Muscle of arm (tissue), 12 donors: ENCODE data around the gene SHC2. TPM values are rescaled to one million over a fixed set of nuclear protein-coding genes. Genes with fewer than 3 reads are reported as not detected.
"Not testable (repeated sequence)": the region's sequence is repeated elsewhere in the genome, so short reads cannot be mapped to it uniquely, and the experiment has no call there.

Experiments
- DNase-seq: peaks from one replicate; pipeline ENCODE4 v3.0.0-alpha.2; 2013
- polyA plus RNA-seq, 12 donors: library from polyadenylated mRNA; unstranded; fragments of 120-200 nt; gene quantifications; one replicate each; pipeline ENCODE4 v1.2.1, GENCODE V29; 2013; ENCODE audit not compliant: insufficient read length in 12 of 12

Gene SHC2
- polyA plus RNA-seq, 12 donors = 19.9 to 49.3 (median 27.0) TPM; not detected in 1

DNA sequence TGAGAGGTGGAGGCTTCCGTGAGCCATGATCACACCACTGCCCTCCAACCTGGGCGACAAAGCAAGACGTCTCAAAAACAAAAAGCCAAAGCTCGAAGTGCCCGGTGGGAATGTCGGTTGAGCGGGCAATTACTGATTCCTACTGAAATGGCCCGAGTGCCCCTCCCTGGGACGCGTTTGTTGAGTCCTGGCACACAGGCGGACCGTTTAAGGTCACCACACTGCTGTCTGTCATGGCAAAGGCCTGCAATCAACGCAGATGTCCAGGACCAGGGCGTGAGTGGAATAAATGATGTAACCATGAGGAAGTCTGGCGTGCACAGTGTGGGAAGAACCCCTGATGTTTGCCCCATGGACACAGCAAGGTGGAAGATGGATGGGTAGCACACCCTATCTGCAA, 32.7 kb downstream of the SHC2 start:
- no peak for DNase-seq

DNA sequence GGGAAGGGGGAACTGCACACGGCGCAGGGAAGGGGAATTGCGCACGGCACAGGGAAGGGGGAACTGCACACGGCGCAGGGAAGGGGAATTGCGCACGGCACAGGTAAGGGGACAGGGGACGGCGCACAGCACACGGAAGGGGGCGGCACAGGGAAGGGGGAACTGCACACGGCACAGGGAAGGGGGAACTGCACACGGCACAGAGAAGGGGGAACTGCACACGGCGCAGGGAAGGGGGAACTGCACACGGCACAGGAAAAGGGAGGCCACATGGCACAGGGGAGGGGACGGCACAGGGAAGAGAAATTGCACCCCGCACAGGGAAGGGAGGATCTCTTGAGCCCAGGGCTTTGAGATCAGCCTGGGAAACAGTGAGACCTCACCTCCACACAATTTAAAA, 33.2 kb downstream of the SHC2 start:
- DNase-seq = not testable (repeated sequence)

DNA sequence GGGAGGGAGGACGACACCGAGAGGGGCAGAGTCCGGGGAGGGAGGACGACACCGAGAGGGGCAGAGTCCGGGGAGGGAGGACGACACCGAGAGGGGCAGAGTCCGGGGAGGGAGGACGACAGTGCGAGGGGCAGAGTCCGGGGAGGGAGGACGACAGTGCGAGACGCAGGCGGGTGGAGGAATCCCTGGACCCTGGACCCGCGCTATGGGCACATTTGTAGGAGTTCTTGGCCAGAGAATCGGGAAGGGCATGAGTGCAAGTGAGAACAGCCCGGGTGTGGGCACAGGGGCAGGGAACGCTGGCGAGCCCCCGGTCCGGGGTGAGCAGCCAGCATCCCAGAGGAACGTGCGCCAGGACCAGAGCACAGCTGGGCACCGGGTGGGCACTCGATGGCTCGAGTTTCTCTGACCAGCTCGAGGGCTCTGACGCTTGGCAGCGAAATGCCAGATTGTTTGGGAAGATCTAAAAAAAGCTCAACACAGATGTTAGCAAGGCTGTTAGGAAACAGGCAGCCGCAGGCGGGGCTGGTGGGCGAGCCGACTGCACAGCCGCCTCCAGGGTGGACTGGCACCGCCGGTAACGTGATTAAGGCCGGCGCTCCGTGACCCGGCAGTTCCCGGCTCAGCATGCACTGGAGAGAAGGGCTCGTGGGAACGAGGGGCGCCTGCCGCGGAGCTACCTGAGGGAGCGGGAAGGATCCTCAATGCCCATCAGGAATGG, 33.9 kb downstream of the SHC2 start:
- DNase-seq = no peak

DNA sequence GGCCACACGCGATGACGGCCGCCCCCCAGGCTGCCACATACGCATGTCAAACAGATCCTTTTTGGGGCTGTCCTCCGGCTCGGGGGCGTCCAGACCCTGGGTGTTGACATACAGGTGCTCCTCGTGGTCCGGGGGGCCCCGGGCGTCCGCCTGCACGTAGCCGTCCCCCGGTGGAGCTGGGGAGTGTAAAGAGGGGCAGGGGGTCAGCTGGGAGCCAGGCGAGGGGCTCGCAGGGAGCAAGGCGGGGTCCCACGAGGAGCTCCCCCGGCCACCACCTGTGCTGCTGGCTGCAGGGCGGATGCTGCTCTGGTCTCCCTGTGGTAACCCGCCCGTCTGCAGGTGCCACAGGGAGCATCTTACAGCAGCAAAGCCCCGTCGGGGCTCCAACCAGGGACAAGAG, 35.8 kb downstream of the SHC2 start:
- no peak for DNase-seq

DNA sequence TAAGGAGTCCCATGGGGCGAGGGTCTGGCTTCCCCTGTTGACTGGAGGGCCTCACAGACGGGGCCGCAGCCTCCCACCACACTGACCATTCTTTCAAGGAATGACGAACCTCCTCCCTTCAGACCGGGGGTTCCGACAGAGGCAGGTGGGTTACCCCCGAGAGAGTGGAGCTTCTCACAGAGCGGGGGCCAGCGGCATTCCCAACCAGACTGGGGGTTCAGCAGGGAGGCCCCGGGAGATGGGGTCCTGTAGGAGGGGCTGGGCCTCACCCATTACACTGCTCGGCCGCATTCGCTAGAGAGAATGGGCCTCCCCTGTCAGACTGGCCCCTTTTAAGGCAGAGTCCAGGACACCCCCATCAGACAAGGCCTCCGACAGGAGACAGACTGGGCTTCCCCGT, 36.3 kb downstream of the SHC2 start:
- no peak for DNase-seq

DNA sequence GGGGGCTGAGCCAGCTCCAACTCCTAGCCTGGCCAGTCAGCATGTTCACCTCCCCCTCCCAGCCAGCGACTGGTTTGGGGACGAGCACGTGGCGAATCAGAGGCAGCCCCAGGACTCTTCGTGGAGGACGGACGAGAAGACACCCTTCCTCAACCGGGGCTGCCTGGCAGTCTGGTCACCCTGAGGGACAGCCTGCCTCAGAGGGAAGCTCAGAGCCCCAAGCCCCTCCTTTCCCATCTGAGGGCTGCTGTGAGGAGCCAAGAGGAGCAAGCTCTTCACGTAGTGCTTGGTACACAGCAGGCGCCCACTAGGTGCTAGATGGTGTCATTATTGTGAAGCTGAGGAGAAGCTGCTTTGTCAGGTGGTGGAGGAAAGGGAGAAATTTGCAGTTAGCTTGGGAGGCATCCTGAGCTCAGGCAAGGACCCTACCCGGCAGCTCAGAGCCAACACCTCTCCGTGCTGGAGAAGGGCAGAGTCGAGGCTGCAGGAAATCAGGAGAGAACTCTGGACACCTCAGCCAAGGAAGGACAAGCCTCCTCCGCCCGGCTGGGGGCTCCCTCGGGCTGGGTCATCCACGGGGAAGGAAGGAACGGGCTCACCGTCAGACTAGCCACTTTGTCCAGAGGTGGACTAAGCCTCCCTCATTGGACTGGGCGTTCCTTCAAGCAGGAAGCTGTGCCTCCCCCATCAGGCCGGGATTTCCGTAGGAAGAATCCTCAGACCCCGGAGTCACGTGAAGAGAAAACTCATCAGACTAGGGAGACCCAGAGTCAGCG, 37.0 kb downstream of the SHC2 start:
- no peak for DNase-seq

DNA sequence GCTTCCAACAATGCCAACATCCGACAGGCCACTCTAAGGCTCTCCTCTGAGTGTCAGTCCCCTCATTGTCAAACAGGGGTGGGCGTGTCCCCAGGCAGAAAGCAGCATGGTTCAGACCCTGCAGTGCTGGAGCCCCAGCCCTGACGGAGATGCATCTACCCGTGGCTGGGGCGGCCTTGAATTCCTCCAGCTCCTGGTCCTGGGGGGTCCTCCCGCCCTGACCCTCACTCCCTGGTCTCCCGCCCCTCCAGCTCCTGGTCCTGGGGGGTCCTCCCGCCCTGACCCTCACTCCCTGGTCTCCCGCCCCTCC, 38.0 kb downstream of the SHC2 start:
- DNase-seq = not testable (repeated sequence)

DNA sequence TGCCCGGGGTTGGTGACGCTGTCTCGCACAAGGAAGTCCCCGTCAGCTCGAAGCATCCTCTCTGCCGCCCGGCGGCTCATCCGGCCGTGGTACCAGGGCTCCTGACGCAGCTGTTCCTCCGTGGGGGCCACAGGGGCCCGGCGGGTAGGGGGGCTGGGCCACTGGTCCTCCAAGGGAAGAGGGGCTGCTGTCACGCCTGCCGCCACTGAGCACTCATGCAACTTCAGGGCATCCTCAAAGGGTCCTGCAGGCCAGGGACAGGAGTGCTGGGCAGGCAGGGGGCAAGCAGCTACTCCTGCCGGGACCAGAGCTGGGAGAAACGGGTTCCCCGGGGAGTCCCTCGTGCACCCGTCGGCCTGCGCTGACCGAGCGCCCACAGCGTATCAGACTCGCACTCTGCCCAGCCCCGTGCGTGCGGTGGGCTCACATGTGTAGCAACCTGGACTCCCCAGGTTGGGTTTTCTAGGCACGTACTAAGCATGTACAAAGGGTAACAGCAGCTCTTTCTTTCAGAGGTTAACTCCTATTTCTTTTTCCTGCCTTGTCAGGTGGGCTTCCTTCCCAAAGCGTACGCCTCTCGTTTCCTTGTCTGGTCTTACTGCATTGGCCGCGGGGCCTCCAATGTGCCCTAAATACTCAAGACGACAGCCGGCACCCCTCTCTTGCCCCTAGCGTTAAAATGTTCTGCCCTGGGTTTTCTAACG, 38.5 kb downstream of the SHC2 start:
- DNase-seq = no peak

DNA sequence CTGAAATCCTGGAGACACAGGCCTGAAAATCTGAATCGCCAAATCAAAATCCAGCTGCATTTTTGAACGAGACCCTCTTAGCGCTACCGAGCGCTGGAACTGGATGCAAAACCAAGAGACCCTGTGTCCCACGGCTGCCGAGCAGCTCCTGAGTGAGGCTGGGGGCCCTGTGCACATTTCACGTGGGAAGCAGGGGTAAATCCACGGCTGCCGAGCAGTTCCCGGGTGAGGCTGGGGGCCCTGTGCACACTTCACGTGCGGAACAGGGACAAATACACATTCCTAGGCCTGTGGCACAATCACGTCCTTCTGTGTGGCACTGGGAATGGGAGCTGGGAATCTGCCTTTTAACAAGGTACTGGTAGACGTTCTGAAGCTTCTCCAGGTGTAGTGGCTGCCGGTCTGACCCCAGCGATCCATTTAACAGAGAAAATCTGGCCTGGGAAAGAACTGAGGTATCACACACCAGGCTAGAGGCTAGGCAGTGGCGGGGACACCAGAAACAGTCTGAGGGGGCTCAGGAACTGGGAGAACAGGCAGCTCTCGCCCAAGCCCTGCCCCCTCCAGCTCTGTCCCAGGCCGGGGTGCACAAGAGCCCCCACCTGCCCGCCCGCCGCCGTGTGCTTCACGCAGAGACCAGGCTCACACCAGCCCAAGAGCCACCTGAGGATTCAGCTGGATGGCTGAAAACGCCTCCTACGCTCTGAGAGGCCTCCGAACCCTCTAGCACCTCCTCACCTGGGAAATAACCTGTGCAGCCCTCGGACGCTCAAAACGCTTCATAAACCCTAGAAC, 40.9 kb downstream of the SHC2 start:
- DNase-seq = no peak

DNA sequence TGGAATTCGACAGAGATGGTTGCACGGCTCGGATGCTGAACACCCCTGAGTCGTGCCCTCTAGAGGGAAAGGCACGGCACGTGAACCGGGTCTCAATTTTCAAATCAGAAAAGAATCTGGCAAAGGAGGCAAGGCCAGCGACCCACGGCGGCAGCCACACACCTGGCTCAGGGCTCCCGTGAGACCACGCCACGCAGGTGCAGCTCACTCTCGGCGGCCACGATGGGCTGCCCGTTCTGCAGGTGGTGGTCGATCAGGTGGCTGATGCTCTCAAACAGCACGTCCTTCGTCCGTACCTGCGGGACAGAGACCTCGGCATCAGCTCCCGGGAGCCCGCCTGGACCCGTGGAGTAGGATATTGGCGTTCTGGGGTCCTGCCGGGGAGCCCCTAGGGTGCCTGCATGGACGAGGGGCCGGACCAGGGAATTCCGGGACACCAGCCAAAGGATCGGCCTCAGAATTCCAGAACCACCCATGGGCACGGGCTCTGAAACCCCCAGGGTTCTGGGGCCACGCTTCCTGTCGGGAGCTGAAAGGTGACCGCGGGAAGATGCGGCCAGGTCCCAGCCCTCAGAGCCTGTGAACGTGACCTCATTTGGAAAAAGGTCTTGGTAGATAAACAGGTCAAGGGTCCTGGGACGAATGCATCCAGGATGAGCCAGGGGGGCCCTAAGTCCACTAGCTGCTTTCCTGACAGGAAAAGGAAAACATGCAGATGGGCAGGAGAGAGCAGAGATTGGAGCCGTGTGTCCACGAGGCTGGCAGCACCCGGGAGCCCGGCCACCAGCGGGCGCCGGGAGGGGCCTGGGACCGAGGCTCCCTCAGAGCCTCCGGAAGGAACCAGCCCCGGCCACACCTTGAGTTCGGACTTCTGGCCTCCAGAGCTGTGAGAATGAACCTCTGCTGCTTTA, 41.8 kb downstream of the SHC2 start:
- DNase-seq = no peak

DNA sequence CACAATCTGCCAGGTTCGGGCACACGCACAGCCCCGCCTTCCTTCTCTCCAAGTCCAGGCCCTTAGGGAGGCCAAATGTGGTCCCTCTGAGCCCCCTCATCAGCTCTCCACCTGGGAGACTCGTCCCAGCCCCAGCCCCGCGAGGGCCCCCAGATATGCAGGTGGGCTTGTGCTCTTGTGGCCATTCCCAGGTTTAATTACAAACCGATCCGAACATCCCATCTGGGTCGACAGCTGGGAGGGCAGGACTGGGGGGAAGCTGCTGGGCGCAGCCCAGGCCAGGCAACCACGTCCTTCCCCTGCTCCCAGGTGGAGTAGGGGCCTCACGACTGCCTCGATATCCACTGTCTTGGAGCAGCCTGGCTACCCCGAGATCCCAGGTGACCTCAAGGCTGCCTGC, 44.4 kb downstream of the SHC2 start:
- no peak for DNase-seq

DNA sequence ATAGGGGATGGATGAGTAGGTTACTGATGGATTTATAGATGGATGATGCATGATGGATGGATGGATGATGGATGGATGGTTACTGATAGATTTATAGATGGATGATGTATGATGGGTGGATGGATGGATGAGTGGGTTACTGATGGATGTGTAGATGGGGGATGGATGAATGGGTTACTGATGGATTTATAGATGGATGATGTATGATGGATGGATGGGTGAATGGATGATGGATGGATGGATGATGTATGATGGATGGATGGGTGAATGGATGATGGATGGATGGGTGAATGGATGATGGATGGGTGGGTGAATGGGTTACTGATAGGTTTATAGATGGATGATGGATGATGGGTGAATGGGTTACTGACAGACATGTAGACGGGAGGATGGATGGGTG, 45.5 kb downstream of the SHC2 start:
- no peak for DNase-seq

DNA sequence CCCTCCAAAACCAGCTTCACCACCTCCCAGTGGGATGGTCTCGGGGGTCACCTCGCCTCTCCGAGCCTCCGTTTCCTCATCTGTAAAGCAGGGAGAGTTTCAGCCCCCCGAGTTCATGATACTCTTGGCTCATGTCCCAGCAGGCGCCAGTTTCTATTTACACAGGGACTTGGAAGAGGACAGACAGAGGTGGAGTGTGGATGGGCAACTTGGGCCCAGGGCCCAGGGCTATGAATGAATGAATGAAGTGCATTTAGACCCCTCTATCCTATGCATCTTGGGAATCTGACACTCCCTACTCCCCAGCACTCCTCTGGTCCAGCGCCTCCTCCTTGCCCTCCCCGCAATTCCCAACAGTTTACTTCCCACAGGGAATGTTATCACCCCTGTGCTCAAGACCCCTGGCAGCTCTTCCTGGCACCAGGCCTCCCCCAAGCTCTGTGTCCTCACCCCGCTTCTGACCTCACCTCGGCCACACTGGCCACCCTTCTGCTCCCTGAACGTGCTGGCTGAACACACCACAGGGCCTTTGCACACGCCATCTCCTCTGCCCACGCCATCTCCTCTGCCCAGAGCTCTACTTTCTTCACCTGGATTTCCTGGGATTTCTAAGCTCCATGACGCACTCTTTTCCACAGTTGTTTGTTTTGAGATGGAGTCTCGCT, 46.9 kb downstream of the SHC2 start:
- no peak for DNase-seq

DNA sequence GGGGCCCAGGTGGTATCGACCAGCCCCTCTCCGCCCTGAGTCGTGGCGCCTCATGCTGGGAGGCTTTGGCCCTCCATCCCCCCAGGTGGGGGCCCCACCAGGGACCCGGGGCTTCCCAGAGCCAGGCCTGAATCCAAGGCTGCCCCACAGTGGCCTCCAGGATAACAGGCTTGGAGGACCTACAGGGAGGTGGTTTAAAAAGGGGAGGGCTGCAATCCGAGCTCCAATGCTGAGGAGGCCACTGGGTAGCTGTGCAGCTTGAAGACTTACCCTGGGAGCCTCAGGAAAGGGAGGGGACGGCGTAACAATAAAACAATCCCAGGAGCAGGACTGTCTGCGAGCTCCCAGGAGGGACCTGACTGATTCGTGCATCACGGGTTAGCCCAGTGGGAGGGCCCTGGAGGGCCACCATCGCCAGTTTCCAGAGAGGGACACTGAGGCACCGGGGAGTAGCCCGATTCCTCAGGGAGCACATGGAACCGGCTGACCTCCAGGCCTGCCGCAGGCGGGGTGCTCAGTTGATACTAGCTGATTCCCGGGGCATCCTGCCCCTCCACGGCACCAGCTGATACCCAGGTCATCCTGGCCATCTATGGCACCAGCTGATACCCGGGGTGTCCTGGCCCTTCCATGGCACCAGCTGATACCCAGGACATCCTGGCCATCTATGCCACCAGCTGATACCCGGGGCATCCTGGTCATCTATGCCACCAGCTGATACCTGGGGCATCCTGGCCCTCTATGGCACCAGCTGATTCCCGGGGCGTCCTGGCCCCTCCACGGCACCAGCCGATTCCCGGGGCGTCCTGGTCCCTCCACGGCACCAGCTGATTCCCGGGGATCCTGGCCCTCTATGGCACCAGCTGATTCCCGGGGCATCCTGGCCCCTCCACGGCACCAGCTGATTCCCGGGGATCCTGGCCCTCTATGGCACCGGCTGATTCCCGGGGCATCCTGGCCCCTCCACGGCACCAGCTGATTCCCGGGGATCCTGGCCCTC, 48.2 kb downstream of the SHC2 start:
- DNase-seq = no peak

DNA sequence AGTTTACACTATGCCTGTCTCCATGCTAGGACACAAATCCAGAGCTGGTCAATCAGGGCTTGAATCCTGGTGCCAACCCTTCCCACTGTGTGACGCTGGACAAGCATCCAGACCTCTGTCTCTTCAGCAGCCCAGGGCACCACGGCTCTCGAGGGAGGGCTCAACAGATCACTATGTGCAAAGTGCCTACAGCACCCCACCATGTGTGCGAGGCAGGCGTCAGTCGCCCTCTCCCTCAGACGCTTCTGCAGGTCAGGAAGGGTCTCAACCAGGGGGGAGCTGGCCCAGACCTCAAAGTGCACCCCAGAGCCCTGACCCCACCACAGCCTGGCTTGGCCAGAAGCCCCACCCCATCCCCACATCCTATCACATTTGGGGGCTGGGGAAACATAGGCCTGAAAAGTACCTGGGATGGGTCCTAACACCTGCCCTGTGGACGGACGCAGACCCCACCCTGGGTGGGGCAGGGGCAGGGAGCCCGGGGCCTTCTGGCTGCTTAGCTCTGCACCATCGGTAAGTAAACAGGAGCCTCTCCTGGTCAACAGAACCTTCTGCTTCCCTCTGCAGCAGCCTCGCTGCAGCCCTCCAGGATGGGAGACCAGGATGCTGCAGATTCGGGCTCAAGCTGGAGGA, 49.0 kb downstream of the SHC2 start:
- DNase-seq = no peak

DNA sequence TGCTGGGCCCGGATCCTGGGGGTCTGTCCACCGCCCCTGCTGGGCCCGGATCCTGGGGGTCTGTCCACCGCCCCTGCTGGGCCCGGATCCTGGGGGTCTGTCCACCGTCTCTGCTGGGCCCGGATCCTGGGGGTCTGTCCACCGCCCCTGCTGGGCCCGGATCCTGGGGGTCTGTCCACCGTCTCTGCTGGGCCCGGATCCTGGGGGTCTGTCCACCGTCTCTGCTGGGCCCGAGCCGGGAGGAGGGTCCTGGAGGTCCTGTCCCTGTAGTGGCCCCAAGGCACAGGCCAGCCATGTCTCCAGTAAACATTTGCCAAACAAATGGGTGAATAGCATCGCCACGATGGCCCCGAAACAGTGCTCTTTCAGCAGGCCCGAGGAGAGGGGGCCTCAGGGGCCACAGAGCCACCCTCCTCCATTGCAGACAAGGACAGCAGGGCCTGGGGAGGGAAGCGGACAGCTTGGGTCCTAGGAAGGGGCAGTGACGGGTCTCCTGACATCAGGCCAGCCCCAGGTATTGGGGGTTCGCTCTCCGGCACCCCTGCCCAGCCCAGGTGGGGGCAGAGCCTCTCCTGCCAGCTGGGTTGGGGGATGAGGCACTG, 49.6 kb downstream of the SHC2 start:
- not testable (repeated sequence) for DNase-seq

DNA sequence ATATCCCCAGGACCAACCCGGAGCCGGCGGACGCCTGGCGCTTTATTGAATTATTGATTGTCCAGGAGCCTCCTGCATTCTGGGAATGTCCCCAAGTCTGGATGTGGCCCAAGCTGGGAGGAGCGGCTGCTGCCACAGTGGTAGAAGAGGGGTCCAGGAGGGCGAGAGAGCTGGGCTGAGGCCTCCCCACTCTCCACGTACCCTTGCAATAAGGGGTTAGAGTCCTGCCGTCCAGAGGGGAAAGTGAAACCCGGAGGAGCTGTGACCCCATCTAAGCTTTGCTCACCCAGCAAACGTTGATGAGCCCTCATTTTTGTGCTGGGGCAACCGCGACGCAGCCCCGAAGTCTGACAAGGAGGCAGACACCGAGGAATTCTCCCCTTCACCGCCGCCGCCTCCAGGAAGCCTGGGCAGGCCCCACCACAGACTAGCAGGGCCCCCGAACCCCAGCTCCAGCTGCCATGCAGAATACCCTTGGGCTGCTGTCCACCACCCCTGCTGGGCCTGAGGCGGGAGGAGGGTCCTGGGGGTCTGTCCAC, 50.5 kb downstream of the SHC2 start:
- DNase-seq = no peak
